ENCODE data around the gene ARL16.

DNA sequence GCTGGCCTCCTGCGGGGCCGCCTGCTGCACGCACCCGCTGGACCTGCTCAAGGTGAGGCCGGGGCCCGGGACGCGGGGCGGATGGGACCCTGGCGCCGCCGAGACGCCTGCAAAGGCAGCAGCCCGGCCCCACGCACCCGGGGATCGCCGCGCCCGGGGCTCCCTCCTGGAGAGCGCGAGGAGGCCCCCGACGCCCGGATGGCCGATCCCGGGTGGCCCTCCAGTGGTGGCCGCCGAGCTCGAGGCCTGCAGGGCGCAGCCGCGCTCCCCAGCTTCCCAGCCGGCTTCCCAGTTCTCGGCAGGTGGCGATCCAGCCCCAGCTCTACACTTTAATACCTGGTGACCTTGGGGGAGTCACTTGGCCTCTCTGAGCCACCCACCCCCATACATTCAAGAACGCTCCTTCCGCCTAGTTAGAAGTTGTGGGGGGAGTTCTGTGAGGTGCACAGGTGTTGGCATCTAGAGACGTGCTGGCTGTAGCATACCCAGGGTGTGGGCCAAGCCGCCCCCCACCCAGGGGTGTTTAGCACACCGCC, 28.9 kb upstream of the ARL16 start:
- TF ChIP-seq CTCF (IDR thresholded peaks at IDR 0.05) (no peak), POLR2AphosphoS5 (IDR thresholded peaks at IDR 0.05; ENCODE audit: insufficient read depth in 1 of 2, low read depth in 1 of 2) (no peak)
